T-helper 1 cell treated with Interleukin-12 subunit alpha and Interleukin-12 subunit beta and Interleukin-4 antibody, amounts not matched to agents 30 μg/mL and 1 μg/mL, for 36 hours (primary cell): ENCODE results near the gene MYH15.

Experiments
- H3K27ac Mint-ChIP-seq: one replicate; pipeline ENCODE4 v1.8.0; 2021; ENCODE audit warnings: mild to moderate bottlenecking, mixed read lengths
- H3K27me3 Mint-ChIP-seq: one replicate; pipeline ENCODE4 v1.8.0; 2021; ENCODE audit warnings: low read depth, mixed read lengths
- H3K36me3 Mint-ChIP-seq: one replicate; pipeline ENCODE4 v1.8.0; 2021; ENCODE audit warnings: low read depth, mixed read lengths
- H3K4me1 Mint-ChIP-seq: one replicate; pipeline ENCODE4 v1.8.0; 2021; ENCODE audit warnings: low read depth, mixed read lengths
- H3K4me3 Mint-ChIP-seq: one replicate; pipeline ENCODE4 v1.8.0; 2021; ENCODE audit warnings: mild to moderate bottlenecking, moderate library complexity, mixed read lengths
- H3K9me3 Mint-ChIP-seq: one replicate; pipeline ENCODE4 v1.8.0; 2021; ENCODE audit warnings: mixed read lengths

MYH15 gene

DNA sequence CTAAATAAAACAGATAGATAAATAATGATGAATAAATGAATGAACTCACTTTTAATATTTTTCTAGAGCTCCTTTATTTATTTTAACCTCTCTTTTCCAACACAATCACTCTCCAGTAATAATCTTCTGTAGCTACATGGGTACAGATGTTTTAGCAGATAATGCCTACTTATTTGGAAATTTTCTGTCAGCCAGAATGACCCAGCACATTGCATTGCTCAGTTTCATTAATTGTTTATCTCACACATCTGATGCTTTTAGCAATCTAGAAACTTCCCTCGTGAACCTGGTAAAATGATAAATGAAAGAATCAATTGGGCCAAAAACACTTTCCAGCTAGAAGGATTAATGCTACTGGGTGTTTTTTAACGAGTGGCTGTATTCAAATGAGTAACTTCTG, 14.9 kb upstream of the MYH15 start:
- H3K9me3 Mint-ChIP-seq: no peaks in the 10 kb centered on the region
- H3K36me3 Mint-ChIP-seq: no peaks in the 10 kb centered on the region
- no peak overlapping the region for H3K4me3 Mint-ChIP-seq
- no peaks in the 10 kb centered on the region for H3K4me1 Mint-ChIP-seq
- peaks cover 13% of the 10 kb centered on the region for H3K27me3 Mint-ChIP-seq
- H3K27ac Mint-ChIP-seq: no peak overlapping the region

DNA sequence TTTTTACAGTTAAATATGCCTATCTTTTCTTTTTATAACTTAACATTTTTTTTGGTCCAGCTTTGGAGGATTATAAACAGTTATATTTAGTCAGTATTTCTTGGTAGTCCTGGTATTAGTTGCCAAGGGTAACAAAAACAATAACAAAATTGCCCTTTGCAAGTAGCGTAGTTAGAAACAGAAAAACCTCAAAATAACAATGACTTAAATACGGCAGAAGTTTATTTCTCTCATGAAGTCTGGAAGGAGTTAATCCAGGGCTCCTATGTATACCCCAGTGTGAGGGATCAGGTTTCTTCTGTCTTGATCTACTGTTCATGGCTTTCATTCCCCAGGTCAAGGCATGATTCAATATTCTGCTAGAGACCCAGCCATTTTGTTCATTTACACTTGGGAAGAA, 14.1 kb upstream of the MYH15 start:
- no peaks in the 10 kb centered on the region for H3K4me1 Mint-ChIP-seq
- H3K9me3 Mint-ChIP-seq: no peaks in the 10 kb centered on the region
- H3K4me3 Mint-ChIP-seq: no peak overlapping the region
- H3K36me3 Mint-ChIP-seq: no peaks in the 10 kb centered on the region
- H3K27me3 Mint-ChIP-seq: peaks cover 6% of the 10 kb centered on the region
- no peak overlapping the region for H3K27ac Mint-ChIP-seq

DNA sequence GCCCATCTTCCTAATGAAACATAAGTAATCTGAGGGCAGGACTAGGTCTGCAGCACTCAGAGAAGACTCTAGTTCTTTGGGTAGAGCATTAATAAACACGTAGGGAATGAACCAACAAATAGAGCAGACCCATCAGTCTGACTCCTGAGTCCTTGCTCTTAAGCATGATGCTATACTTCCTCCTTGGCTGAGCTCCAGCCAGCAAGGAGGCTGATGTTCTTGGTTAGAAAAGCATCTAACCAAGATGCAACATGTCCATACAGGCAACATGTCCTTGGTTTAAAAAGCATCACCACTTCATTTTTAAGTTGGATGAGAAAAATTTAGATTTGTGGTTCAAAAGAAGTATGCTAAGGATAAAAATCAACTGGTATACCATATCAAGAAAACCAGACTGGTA, 8.5 kb upstream of the MYH15 start:
- no peaks in the 10 kb centered on the region for H3K4me1 Mint-ChIP-seq
- no peak overlapping the region for H3K27ac Mint-ChIP-seq
- no peaks in the 10 kb centered on the region for H3K9me3 Mint-ChIP-seq
- peaks cover 10% of the 10 kb centered on the region for H3K27me3 Mint-ChIP-seq
- H3K36me3 Mint-ChIP-seq: no peaks in the 10 kb centered on the region
- no peak overlapping the region for H3K4me3 Mint-ChIP-seq

GRCh38 chr3:108516881-108517280, 6.5 kb upstream of the MYH15 start:
- Mint-ChIP-seq H3K36me3 (no peaks in the 10 kb centered on the region), H3K4me3 (no peak overlapping the region), H3K9me3 (no peaks in the 10 kb centered on the region), H3K27me3 (peaks cover 8% of the 10 kb centered on the region), H3K27ac (no peak overlapping the region), H3K4me1 (peaks cover 4% of the 10 kb centered on the region)

- Mint-ChIP-seq H3K27ac (no peak overlapping the region), H3K36me3 (no peaks in the 10 kb centered on the region), H3K27me3 (peaks cover 5% of the 10 kb centered on the region), H3K4me3 (no peak overlapping the region), H3K9me3 (no peaks in the 10 kb centered on the region), H3K4me1 (peaks cover 4% of the 10 kb centered on the region)
Observed at GRCh38 chr3:108513961-108514360, 3.6 kb upstream of the MYH15 start.

- Mint-ChIP-seq H3K27me3 (no peaks in the 10 kb centered on the region), H3K4me3 (no peak overlapping the region), H3K4me1 (peaks cover 4% of the 10 kb centered on the region), H3K36me3 (no peaks in the 10 kb centered on the region), H3K9me3 (no peaks in the 10 kb centered on the region), H3K27ac (no peak overlapping the region)
Observed at GRCh38 chr3:108512671-108513070, 2.3 kb upstream of the MYH15 start.

DNA sequence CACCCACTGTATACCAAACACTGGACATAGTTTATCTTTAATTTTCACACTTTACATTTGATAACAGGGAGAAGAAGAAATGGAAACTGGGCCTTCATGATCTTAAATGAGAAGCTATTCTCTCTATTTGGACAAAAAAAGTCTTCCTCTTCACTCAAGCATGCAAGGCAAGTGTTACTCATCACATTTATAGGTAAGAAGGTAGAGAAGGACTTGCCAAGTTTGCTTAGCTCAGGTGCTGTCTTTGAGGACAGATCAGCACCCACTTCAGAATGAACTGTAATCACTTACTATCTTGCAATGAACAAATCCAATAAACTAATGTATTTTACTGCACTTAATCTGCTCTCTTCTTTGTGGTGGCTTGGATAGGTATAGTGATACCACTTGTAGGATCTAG, 1.1 kb upstream of the MYH15 start:
- no peaks in the 10 kb centered on the region for H3K36me3 Mint-ChIP-seq
- H3K27me3 Mint-ChIP-seq: peaks cover under 1% of the 10 kb centered on the region
- no peaks in the 10 kb centered on the region for H3K9me3 Mint-ChIP-seq
- no peak overlapping the region for H3K4me3 Mint-ChIP-seq
- no peak overlapping the region for H3K27ac Mint-ChIP-seq
- H3K4me1 Mint-ChIP-seq: peaks cover 4% of the 10 kb centered on the region

DNA sequence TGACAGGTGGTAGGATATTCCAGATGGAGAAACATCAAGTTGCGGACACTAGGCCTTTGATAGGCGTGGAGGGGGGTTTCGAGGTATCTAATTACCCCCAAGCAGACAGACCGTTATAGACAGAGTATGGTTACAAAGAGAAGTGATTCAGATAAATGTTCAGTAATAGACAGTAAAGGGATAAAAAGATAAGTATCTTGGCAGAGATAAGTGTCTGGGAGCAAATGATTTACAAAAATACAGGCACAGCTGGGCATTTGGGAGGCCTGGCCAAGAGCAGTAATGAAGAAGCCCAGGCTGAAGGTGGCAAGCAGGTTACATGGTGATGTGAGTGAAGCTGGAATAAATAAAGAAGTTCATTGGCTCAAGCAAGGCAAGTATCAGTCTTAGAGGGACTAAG, 659 bp upstream of the MYH15 start:
- H3K27ac Mint-ChIP-seq: no peak overlapping the region
- no peaks in the 10 kb centered on the region for H3K9me3 Mint-ChIP-seq
- H3K27me3 Mint-ChIP-seq: peaks cover 5% of the 10 kb centered on the region
- H3K36me3 Mint-ChIP-seq: no peaks in the 10 kb centered on the region
- H3K4me3 Mint-ChIP-seq: no peak overlapping the region
- H3K4me1 Mint-ChIP-seq: peaks cover 4% of the 10 kb centered on the region

- Mint-ChIP-seq H3K36me3 (no peaks in the 10 kb centered on the region), H3K27ac (no peak overlapping the region), H3K4me3 (no peak overlapping the region), H3K9me3 (no peaks in the 10 kb centered on the region), H3K4me1 (peaks cover 4% of the 10 kb centered on the region), H3K27me3 (peaks cover 10% of the 10 kb centered on the region)
Observed at GRCh38 chr3:108509871-108510270, 525 bp downstream of the MYH15 start.

GRCh38 chr3:108509263-108509662, 1.1 kb downstream of the MYH15 start:
- H3K27ac Mint-ChIP-seq: no peak overlapping the region
- H3K27me3 Mint-ChIP-seq: peaks cover 10% of the 10 kb centered on the region
- no peak overlapping the region for H3K4me3 Mint-ChIP-seq
- H3K36me3 Mint-ChIP-seq: no peaks in the 10 kb centered on the region
- peaks cover 4% of the 10 kb centered on the region for H3K4me1 Mint-ChIP-seq
- no peaks in the 10 kb centered on the region for H3K9me3 Mint-ChIP-seq

- no peaks in the 10 kb centered on the region for H3K9me3 Mint-ChIP-seq
- H3K27me3 Mint-ChIP-seq: peaks cover 10% of the 10 kb centered on the region
- H3K27ac Mint-ChIP-seq: no peak overlapping the region
- no peaks in the 10 kb centered on the region for H3K36me3 Mint-ChIP-seq
- H3K4me1 Mint-ChIP-seq: peaks cover under 1% of the 10 kb centered on the region
- H3K4me3 Mint-ChIP-seq: no peak overlapping the region
Observed at GRCh38 chr3:108507902-108508301, 2.5 kb downstream of the MYH15 start.

- Mint-ChIP-seq H3K4me1 (no peaks in the 10 kb centered on the region), H3K4me3 (no peak overlapping the region), H3K9me3 (no peaks in the 10 kb centered on the region), H3K27me3 (peaks cover 14% of the 10 kb centered on the region), H3K36me3 (no peaks in the 10 kb centered on the region), H3K27ac (no peak overlapping the region)
Observed at GRCh38 chr3:108505811-108506210, 4.6 kb downstream of the MYH15 start.

GRCh38 chr3:108503722-108504121, 6.7 kb downstream of the MYH15 start:
- Mint-ChIP-seq H3K4me3 (no peak overlapping the region), H3K9me3 (no peaks in the 10 kb centered on the region), H3K27me3 (peaks cover 14% of the 10 kb centered on the region), H3K27ac (no peak overlapping the region), H3K4me1 (no peaks in the 10 kb centered on the region), H3K36me3 (no peaks in the 10 kb centered on the region)

GRCh38 chr3:108501535-108501934, 8.9 kb downstream of the MYH15 start:
- peaks cover 14% of the 10 kb centered on the region for H3K27me3 Mint-ChIP-seq
- no peak overlapping the region for H3K4me3 Mint-ChIP-seq
- H3K9me3 Mint-ChIP-seq: no peaks in the 10 kb centered on the region
- H3K27ac Mint-ChIP-seq: no peak overlapping the region
- no peaks in the 10 kb centered on the region for H3K36me3 Mint-ChIP-seq
- no peaks in the 10 kb centered on the region for H3K4me1 Mint-ChIP-seq

GRCh38 chr3:108500728-108501127, 9.7 kb downstream of the MYH15 start:
- H3K4me1 Mint-ChIP-seq: no peaks in the 10 kb centered on the region
- H3K4me3 Mint-ChIP-seq: no peak overlapping the region
- H3K9me3 Mint-ChIP-seq: no peaks in the 10 kb centered on the region
- H3K27me3 Mint-ChIP-seq: peaks cover 6% of the 10 kb centered on the region
- no peaks in the 10 kb centered on the region for H3K36me3 Mint-ChIP-seq
- no peak overlapping the region for H3K27ac Mint-ChIP-seq

GRCh38 chr3:108497271-108497670, 13.1 kb downstream of the MYH15 start:
- no peaks in the 10 kb centered on the region for H3K9me3 Mint-ChIP-seq
- H3K4me1 Mint-ChIP-seq: no peaks in the 10 kb centered on the region
- H3K27ac Mint-ChIP-seq: no peak overlapping the region
- H3K27me3 Mint-ChIP-seq: no peaks in the 10 kb centered on the region
- H3K4me3 Mint-ChIP-seq: no peak overlapping the region
- no peaks in the 10 kb centered on the region for H3K36me3 Mint-ChIP-seq
